ENCODE results near the gene TCF23.
"Not testable (repeated sequence)": the region's sequence is repeated elsewhere in the genome, so short reads cannot be mapped to it uniquely, and the experiment has no call there.

TCF23 gene

GRCh38 chr2:27189989-27190388 is 41.2 kb downstream of the TCF23 start:
- no peak for DNase-seq (ENCODE audit: low spot score)

GRCh38 chr2:27191070-27191829 is 42.4 kb downstream of the TCF23 start:
- DNase-seq (ENCODE audit: low spot score): peak; percentile 37

GRCh38 chr2:27194538-27195354 is 45.9 kb downstream of the TCF23 start:
- no peak for DNase-seq (ENCODE audit: low spot score)

- not testable (repeated sequence) for DNase-seq (ENCODE audit: low spot score)
These were observed 47.0 kb downstream of the TCF23 start for GRCh38 chr2:27195799-27196198.

GRCh38 chr2:27198068-27198467 is 49.3 kb downstream of the TCF23 start:
- not testable (repeated sequence) for DNase-seq (ENCODE audit: low spot score)

GRCh38 chr2:27198627-27199026 is 49.8 kb downstream of the TCF23 start:
- no peak for DNase-seq (ENCODE audit: low spot score)

GRCh38 chr2:27199241-27199640 is 50.4 kb downstream of the TCF23 start:
- DNase-seq (ENCODE audit: low spot score): no peak

GRCh38 chr2:27201675-27202074 is 52.9 kb downstream of the TCF23 start:
- DNase-seq (ENCODE audit: low spot score): no peak

- no peak for DNase-seq (ENCODE audit: low spot score)
These were observed 54.0 kb downstream of the TCF23 start for GRCh38 chr2:27202854-27203253.

- no peak for DNase-seq (ENCODE audit: low spot score)
These were observed 54.9 kb downstream of the TCF23 start for GRCh38 chr2:27203741-27204140.

GRCh38 chr2:27204566-27204965 is 55.8 kb downstream of the TCF23 start:
- DNase-seq (ENCODE audit: low spot score): no peak

- no peak for DNase-seq (ENCODE audit: low spot score)
These were observed 56.4 kb downstream of the TCF23 start for GRCh38 chr2:27205206-27205605.

GRCh38 chr2:27206346-27206745 is 57.5 kb downstream of the TCF23 start:
- DNase-seq (ENCODE audit: low spot score): no peak

All from hematopoietic multipotent progenitor cell treated with erythropoietin and hydrocortisone succinate and interleukin-3 and kit ligand, for 17 days (in vitro differentiated cells).